Left lung (tissue), 10 donors: Measurements from ENCODE around the gene CRYM. TPM values are rescaled to one million over a fixed set of nuclear protein-coding genes. Genes with fewer than 3 reads are reported as not detected.
A peak's percentile ranks its signal among the peaks of the same experiment; 100 is the strongest.

Source experiments
- ATAC-seq: fragments of 200-7000 bp; cut with Tn5 transposase; one replicate; pipeline ENCODE4 v1.9.1; 2020; ENCODE audit warnings: moderate library complexity
- DNase-seq, 4 donors: peaks; one replicate each; pipeline ENCODE4 v3.0.0-alpha.2; 2013 to 2020
- H3K27ac ChIP-seq, 2 donors: fragments of 200-600 bp; sonication (generic) in 1 of 2; one replicate each; pipeline versions ENCODE4 v1.5.0 to v1.8.0; 2020 to 2021
- H3K27me3 ChIP-seq, 2 donors: fragments of 200-600 bp; sonication (generic) in 1 of 2; one replicate each; pipeline versions ENCODE4 v1.5.0 to v1.8.0; 2020 to 2021
- H3K36me3 ChIP-seq, 2 donors: fragments of 200-600 bp; sonication (generic) in 1 of 2; one replicate each; pipeline versions ENCODE4 v1.5.0 to v1.8.0; 2020 to 2021
- H3K4me1 ChIP-seq, 2 donors: fragments of 200-600 bp; one replicate each; pipeline ENCODE4 v1.8.0; 2021
- H3K4me3 ChIP-seq, 2 donors: fragments of 200-600 bp; sonication (generic) in 1 of 2; one replicate each; pipeline versions ENCODE4 v1.5.0 to v1.8.0; 2020 to 2021; ENCODE audit warnings: mild to moderate bottlenecking in 1 of 2
- H3K9me3 ChIP-seq, 2 donors: fragments of 200-600 bp; sonication (generic) in 1 of 2; one replicate each; pipeline versions ENCODE4 v1.5.0 to v1.8.0; 2020 to 2021
- CTCF ChIP-seq, 2 donors: fragments of 200-600 bp; sonication (generic) in 1 of 2; IDR thresholded peaks; one replicate each; pipeline versions ENCODE4 v1.5.0 to v1.8.0; 2021; ENCODE audit warnings: antibody characterized with exemption in 2 of 2
- intact Hi-C, 2 donors: fragments of 100-400 bp; cut with DNase I; formaldehyde crosslinking; loops; one replicate each; pipeline versions ENCODE4 v1.11.2 to v1.14.2; 2022
- polyA plus RNA-seq, 6 donors: library from polyadenylated mRNA; unstranded; fragments of 120-200 nt; gene quantifications; one replicate each; pipeline ENCODE4 v1.2.1, GENCODE V29; 2013; ENCODE audit not compliant: insufficient read length in 6 of 6
- total RNA-seq, 2 donors: library from RNA; stranded (reverse); fragmentation: NEBNext Ultra II Directional; extraction: Animal tissue kit (Norgen Biotek cat#: 25700); gene quantifications; one replicate each; pipeline ENCODE4 v1.2.1, GENCODE V29; 2021
- donor health status: DM: no; HTN: yes; CAD: no.
- donor health status: DM: no; HTN: no; CAD: no.

Gene CRYM
- total and polyA plus RNA-seq, 8 donors = 0.74 to 9.0 (median 1.6) TPM

GRCh38 chr16:21284414-21284813, 6.3 kb upstream of the CRYM start:
- intact Hi-C loops = no loop called here
- H3K4me3 ChIP-seq = no peak overlapping the region

GRCh38 chr16:21283521-21284289, 5.6 kb upstream of the CRYM start:
- no peak overlapping the region for H3K27ac ChIP-seq
- DNase-seq (peak; percentile 45 to 89 (median 59)), ATAC-seq (peak; percentile 98)
- intact Hi-C loops = no loop called here
- H3K27me3 ChIP-seq = peaks cover 17 to 90% of the 10 kb centered on the region in 2 donors
- peak in 1 of 2 donors; percentile 44 for TF ChIP-seq CTCF (IDR thresholded peaks at IDR 0.05)
- H3K4me1 ChIP-seq = peaks cover 7 to 11% of the 10 kb centered on the region in 2 donors
- H3K4me3 ChIP-seq = peak overlapping the region; percentile 24 to 30
- no peaks in the 10 kb centered on the region for H3K9me3 ChIP-seq
- H3K36me3 ChIP-seq = no peaks in the 10 kb centered on the region

More at GRCh38 chr16:21284414-21284813, 6.3 kb upstream of the CRYM start:
- no peak for TF ChIP-seq CTCF (IDR thresholded peaks at IDR 0.05)
- H3K36me3 ChIP-seq = no peaks in the 10 kb centered on the region
- DNase-seq = no peak
- H3K27me3 ChIP-seq = peaks cover 17 to 83% of the 10 kb centered on the region in 2 donors
- H3K4me1 ChIP-seq = peaks cover 7 to 11% of the 10 kb centered on the region in 2 donors
- peaks cover 0 to under 1% of the 10 kb centered on the region in 2 donors for H3K9me3 ChIP-seq
- H3K27ac ChIP-seq = no peak overlapping the region
- ATAC-seq = no peak

- Histone ChIP-seq H3K27me3 (peaks cover 30 to 98% of the 10 kb centered on the region in 2 donors), H3K4me3 (no peak overlapping the region), H3K27ac (no peak overlapping the region), H3K4me1 (peaks cover 7 to 20% of the 10 kb centered on the region in 2 donors), H3K9me3 (no peaks in the 10 kb centered on the region), H3K36me3 (no peaks in the 10 kb centered on the region)
- intact Hi-C loops = no loop called here
- ATAC-seq = no peak
- DNase-seq = no peak
- TF ChIP-seq CTCF (IDR thresholded peaks at IDR 0.05) = no peak
Measured at GRCh38 chr16:21281698-21282389, 3.8 kb upstream of the CRYM start.

GRCh38 chr16:21279501-21279900, 1.4 kb upstream of the CRYM start:
- H3K27me3 ChIP-seq = peaks cover 26 to 98% of the 10 kb centered on the region in 2 donors
- no peak for ATAC-seq
- H3K36me3 ChIP-seq = no peaks in the 10 kb centered on the region
- no peak overlapping the region for H3K4me3 ChIP-seq
- peaks cover 7 to 20% of the 10 kb centered on the region in 2 donors for H3K4me1 ChIP-seq
- no peak overlapping the region for H3K27ac ChIP-seq
- intact Hi-C loops = no loop called here
- no peak for TF ChIP-seq CTCF (IDR thresholded peaks at IDR 0.05)
- DNase-seq = no peak
- no peaks in the 10 kb centered on the region for H3K9me3 ChIP-seq
